Measurements from ENCODE around the gene ATP8A2.

DNA sequence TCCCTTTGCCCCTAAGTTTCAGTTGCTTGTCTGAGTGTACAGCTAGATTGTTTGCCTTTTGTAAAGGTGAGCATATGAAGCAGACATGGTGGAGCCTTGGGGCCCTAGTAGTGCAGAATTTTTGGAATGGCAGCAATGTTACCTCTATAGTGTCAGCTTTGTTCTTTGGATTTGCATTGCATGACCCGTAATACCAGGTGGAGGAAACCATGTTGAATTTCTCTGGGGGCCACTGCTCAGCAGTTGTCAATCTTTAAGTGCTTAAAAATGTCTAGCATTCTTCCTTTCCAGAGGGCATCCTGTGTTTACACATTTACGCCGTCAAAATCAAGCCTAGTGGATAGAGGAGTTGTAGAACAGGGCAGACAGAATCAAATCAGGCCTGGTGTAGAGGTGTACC is 303.3 kb downstream of the ATP8A2 start:
- no peak for TF ChIP-seq POLR2A (IDR thresholded peaks at IDR 0.05)
- TF ChIP-seq, protein P1, sequence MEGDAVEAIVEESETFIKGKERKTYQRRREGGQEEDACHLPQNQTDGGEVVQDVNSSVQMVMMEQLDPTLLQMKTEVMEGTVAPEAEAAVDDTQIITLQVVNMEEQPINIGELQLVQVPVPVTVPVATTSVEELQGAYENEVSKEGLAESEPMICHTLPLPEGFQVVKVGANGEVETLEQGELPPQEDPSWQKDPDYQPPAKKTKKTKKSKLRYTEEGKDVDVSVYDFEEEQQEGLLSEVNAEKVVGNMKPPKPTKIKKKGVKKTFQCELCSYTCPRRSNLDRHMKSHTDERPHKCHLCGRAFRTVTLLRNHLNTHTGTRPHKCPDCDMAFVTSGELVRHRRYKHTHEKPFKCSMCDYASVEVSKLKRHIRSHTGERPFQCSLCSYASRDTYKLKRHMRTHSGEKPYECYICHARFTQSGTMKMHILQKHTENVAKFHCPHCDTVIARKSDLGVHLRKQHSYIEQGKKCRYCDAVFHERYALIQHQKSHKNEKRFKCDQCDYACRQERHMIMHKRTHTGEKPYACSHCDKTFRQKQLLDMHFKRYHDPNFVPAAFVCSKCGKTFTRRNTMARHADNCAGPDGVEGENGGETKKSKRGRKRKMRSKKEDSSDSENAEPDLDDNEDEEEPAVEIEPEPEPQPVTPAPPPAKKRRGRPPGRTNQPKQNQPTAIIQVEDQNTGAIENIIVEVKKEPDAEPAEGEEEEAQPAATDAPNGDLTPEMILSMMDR (IDR thresholded peaks at IDR 0.05) = no peak
